C4-2B (cell line): Measurements from ENCODE around the gene SUFU.

Source experiments
- ZFX ChIP-seq: fragments of 450-650 bp; IDR thresholded peaks from 2 replicates; pipeline ENCODE4 v1.6.1; 2017
- TF ChIP-seq, protein P1 (sequence below): fragments of 450-650 bp; conservative IDR thresholded peaks from 2 replicates; pipeline ENCODE4 v1.5.1; 2017; ENCODE audit warnings: mild to moderate bottlenecking

DNA sequence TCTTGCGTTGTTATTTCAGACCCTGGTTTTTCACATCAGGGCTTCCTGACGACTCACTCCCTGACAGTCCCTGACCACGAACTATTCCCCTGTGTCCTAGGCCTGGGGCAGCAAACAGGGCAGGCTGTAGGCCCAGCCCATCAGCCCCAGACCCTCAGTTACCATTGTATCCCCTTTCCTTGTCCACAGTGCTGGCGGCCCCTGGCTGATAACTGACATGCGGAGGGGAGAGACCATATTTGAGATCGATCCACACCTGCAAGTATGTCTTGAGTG lies 90.0 kb downstream of the SUFU start:
- TF ChIP-seq, protein P1, sequence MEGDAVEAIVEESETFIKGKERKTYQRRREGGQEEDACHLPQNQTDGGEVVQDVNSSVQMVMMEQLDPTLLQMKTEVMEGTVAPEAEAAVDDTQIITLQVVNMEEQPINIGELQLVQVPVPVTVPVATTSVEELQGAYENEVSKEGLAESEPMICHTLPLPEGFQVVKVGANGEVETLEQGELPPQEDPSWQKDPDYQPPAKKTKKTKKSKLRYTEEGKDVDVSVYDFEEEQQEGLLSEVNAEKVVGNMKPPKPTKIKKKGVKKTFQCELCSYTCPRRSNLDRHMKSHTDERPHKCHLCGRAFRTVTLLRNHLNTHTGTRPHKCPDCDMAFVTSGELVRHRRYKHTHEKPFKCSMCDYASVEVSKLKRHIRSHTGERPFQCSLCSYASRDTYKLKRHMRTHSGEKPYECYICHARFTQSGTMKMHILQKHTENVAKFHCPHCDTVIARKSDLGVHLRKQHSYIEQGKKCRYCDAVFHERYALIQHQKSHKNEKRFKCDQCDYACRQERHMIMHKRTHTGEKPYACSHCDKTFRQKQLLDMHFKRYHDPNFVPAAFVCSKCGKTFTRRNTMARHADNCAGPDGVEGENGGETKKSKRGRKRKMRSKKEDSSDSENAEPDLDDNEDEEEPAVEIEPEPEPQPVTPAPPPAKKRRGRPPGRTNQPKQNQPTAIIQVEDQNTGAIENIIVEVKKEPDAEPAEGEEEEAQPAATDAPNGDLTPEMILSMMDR: no peak
- no peak for TF ChIP-seq ZFX
